Bronchial epithelial cell (primary cell): Measurements from ENCODE around the gene SPEF2. TPM values are rescaled to one million over a fixed set of nuclear protein-coding genes. Genes with fewer than 3 reads are reported as not detected.
A peak's percentile ranks its signal among the peaks of the same experiment; 100 is the strongest.

Experiments used
- DNase-seq: peaks from one replicate; pipeline ENCODE4 v3.0.0-alpha.2; 2010; ENCODE audit warnings: low read depth
- FAIRE-seq: peaks from 2 replicates; lab custom pipeline; 2011; peaks lifted over from hg19 to GRCh38; lab: Jason Lieb, UNC
- H3K27me3 ChIP-seq: 2 replicates; pipeline ENCODE4 v1.5.1; 2011; ENCODE audit warnings: low read length; ENCODE audit not compliant: control insufficient read depth, insufficient read depth
- H3K36me3 ChIP-seq: 2 replicates; pipeline ENCODE4 v1.5.1; 2011; ENCODE audit warnings: low read length; ENCODE audit not compliant: control insufficient read depth, insufficient read depth
- H3K4me3 ChIP-seq: 2 replicates; pipeline ENCODE4 v1.5.1; 2011; ENCODE audit warnings: mild to moderate bottlenecking, low read depth, low read length, control low read depth
- total RNA-seq: library from RNA; depleted of rRNA; stranded (reverse); fragments of >200 nt; gene quantifications from 2 replicates; pipeline ENCODE4 v1.2.1, GENCODE V29; 2014
- TF ChIP-seq, protein P1 (sequence below): IDR thresholded peaks from 2 replicates; pipeline ENCODE4 v1.5.1; 2011; ENCODE audit warnings: mild to moderate bottlenecking, moderate library complexity, low read length, control low read depth, inconsistent platforms; ENCODE audit not compliant: insufficient read depth, severe bottlenecking

The SPEF2 gene
- total RNA-seq, 1 donor from 2014 or later = 1.1 TPM

DNA sequence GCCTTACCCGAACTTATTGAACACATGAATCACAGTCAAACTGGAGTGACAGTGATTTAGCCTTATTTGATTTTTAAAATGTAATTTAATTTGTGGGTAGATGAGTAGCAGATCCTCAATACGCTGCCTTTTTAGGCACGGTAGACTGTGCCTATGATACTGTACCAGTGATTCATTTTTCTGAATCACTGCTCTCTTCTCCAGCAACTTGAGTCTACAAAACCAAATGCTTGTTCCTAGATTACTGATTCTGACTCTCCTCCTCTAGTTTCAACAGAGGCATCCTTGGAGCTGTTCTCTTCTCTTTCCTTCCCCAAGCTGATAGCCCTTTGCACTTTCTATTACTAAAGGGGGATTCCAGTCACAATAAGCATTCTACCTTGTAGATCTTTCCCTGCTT lies 144.7 kb downstream of the SPEF2 start:
- H3K36me3 ChIP-seq = no peaks in the 10 kb centered on the region
- H3K27me3 ChIP-seq = no peaks in the 10 kb centered on the region
- no peak for FAIRE-seq
- TF ChIP-seq, protein P1, sequence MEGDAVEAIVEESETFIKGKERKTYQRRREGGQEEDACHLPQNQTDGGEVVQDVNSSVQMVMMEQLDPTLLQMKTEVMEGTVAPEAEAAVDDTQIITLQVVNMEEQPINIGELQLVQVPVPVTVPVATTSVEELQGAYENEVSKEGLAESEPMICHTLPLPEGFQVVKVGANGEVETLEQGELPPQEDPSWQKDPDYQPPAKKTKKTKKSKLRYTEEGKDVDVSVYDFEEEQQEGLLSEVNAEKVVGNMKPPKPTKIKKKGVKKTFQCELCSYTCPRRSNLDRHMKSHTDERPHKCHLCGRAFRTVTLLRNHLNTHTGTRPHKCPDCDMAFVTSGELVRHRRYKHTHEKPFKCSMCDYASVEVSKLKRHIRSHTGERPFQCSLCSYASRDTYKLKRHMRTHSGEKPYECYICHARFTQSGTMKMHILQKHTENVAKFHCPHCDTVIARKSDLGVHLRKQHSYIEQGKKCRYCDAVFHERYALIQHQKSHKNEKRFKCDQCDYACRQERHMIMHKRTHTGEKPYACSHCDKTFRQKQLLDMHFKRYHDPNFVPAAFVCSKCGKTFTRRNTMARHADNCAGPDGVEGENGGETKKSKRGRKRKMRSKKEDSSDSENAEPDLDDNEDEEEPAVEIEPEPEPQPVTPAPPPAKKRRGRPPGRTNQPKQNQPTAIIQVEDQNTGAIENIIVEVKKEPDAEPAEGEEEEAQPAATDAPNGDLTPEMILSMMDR = no peak
- no peak overlapping the region for H3K4me3 ChIP-seq
- no peak for DNase-seq

DNA sequence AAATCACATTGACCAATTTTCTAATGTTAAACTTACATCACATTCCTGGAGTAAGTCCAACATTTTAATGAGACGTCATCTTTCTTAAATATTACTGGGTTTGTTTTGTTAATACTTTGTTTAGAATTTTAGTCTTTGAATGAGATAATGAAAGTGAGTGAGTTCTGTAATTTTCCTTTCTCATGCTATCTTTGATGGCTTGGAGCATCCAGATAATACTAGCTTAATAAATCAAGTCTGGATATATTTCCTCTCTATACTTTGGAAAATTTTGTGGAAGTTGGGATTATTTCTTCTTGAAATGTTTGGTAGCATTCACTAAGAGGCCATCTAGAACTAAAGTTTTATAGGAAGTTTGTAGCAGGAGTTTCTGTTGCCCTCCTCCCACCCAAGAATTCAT lies 148.3 kb downstream of the SPEF2 start:
- no peak overlapping the region for H3K4me3 ChIP-seq
- TF ChIP-seq, protein P1 = no peak
- FAIRE-seq (no peak), DNase-seq (no peak)
- H3K27me3 ChIP-seq = peaks cover 2% of the 10 kb centered on the region
- no peaks in the 10 kb centered on the region for H3K36me3 ChIP-seq

- Histone ChIP-seq H3K4me3 (no peak overlapping the region), H3K36me3 (no peaks in the 10 kb centered on the region), H3K27me3 (peaks cover 2% of the 10 kb centered on the region)
- TF ChIP-seq, protein P1 = no peak
- FAIRE-seq = peak; percentile 70
- peak; percentile 95 for DNase-seq
These were observed 153.6 kb downstream of the SPEF2 start for GRCh38 chr5:35771300-35771699.

GRCh38 chr5:35771839-35772238 lies 154.2 kb downstream of the SPEF2 start:
- H3K27me3 ChIP-seq = peaks cover 2% of the 10 kb centered on the region
- TF ChIP-seq, protein P1 = no peak
- no peak overlapping the region for H3K4me3 ChIP-seq
- no peaks in the 10 kb centered on the region for H3K36me3 ChIP-seq
- DNase-seq (no peak), FAIRE-seq (no peak)

DNA sequence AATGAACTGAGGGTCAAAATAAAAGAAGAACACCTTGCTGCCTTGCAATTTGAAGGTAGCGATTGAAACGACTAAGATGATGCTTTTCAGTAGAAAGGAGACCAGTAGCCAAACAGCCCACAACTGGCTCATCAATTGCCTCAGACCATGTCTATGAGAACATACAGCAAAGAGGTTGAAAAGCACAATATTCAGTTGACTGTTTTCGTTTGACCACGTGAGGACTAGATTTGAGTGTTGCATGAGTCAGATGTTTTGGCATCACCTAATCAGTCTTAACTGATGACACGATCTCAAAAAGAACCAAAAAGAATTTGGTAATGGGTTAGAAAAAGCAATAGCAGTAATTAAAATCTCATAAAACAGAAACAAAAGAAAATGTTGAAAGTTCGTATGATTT lies 156.3 kb downstream of the SPEF2 start:
- TF ChIP-seq, protein P1 = no peak
- H3K4me3 ChIP-seq = no peak overlapping the region
- no peaks in the 10 kb centered on the region for H3K36me3 ChIP-seq
- DNase-seq (peak; percentile 66), FAIRE-seq (no peak)
- H3K27me3 ChIP-seq = no peaks in the 10 kb centered on the region

DNA sequence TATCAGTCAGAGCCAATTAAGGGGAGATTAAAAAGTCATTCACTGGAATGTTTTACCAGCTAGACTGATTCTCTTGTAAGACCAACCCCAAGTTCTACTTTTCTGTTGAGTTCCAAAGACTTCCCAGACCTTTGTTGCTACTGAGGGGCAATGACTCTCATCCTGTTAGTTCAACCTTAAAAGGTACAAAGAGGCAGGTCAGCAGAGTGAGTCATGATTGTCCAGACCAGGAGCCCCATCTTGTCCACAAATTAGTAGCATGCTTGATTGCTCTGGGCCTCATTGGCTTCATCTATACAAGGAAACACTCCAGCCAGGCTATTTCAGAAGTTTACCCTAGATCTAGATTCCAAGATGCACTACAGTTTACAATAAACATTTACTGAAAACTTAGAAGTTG lies 159.1 kb downstream of the SPEF2 start:
- no peak overlapping the region for H3K4me3 ChIP-seq
- FAIRE-seq = no peak
- H3K36me3 ChIP-seq = no peaks in the 10 kb centered on the region
- H3K27me3 ChIP-seq = peaks cover 2% of the 10 kb centered on the region
- TF ChIP-seq, protein P1 = no peak
- no peak for DNase-seq
